GM12878 (cell line): ENCODE data around the gene AMPD3. TPM values are rescaled to one million over a fixed set of nuclear protein-coding genes. Genes with fewer than 3 reads are reported as not detected.

Experiments used
- ATAC-seq: fragments of 200-7000 bp; cut with Tn5 transposase; 3 replicates; pipeline ENCODE4 v1.9.1; 2020; ENCODE audit warnings: mild to moderate bottlenecking, moderate library complexity
- BruUV-seq: library from RNA; stranded (reverse); fragments of 400-500 nt; replicated peaks from 2 replicates; lab custom pipeline; 2021; lab: Mats Ljungman, UMichigan
- CTCF ChIA-PET: fragments of 300-600 bp; sonication (Branson Sonifier 250); formaldehyde crosslinking; extraction: SDS; loops from one replicate; lab custom pipeline; 2021; ENCODE audit warnings: inconsistent platforms; lab: Yijun Ruan, JAX
- POLR2A ChIA-PET: fragments of 350-600 bp; formaldehyde crosslinking; extraction: SDS; loops from one replicate; lab custom pipeline; 2021; ENCODE audit warnings: inconsistent platforms; lab: Charles Lee
- RAD21 ChIA-PET: fragments of 300-600 bp; sonication (Branson Sonifier 250); formaldehyde crosslinking; loops from one replicate; lab custom pipeline; 2023; ENCODE audit warnings: antibody characterized with exemption; ENCODE audit not compliant: unreplicated experiment; lab: Charles Lee
- SMC1A ChIA-PET: fragments of 300-600 bp; sonication (Branson Sonifier 250); formaldehyde crosslinking; loops from one replicate; lab custom pipeline; 2023; ENCODE audit not compliant: unreplicated experiment, uncharacterized antibody; lab: Charles Lee
- DNase-seq: peaks from one replicate; pipeline ENCODE4 v3.0.0-alpha.2; 2011; ENCODE audit warnings: low read depth, low spot score
- FAIRE-seq: peaks from 3 replicates; lab custom pipeline; 2011; peaks lifted over from hg19 to GRCh38; lab: Jason Lieb, UNC
- H2AFZ ChIP-seq: 2 replicates; pipeline ENCODE4 v1.6.0; 2011; ENCODE audit warnings: low read depth, low read length, control low read depth; ENCODE audit not compliant: control insufficient read depth
- H3K27ac ChIP-seq: 2 replicates; pipeline ENCODE4 v1.5.1; 2011; ENCODE audit warnings: control low read depth; ENCODE audit not compliant: control insufficient read depth, insufficient read depth
- H3K27me3 ChIP-seq, 2 experiments: replicated peaks in 1 of 2; 2 replicates each; pipeline versions ENCODE4 v1.6.0 to v1.6.1; 2011; ENCODE audit warnings: low read length in 1 of 2; ENCODE audit not compliant: control insufficient read depth in 2 of 2, insufficient read depth in 2 of 2
- H3K36me3 ChIP-seq, 2 experiments: 2 replicates each; pipeline ENCODE4 v1.5.1; 2011; ENCODE audit warnings: low read length in 1 of 2; ENCODE audit not compliant: control insufficient read depth in 2 of 2, insufficient read depth in 2 of 2
- H3K4me1 ChIP-seq: 2 replicates; pipeline ENCODE4 v1.6.1; 2011; ENCODE audit warnings: mild to moderate bottlenecking, low read length, moderate library complexity, mixed read lengths; ENCODE audit not compliant: control insufficient read depth, insufficient read depth
- H3K4me2 ChIP-seq: 2 replicates; pipeline ENCODE4 v1.6.0; 2011; ENCODE audit warnings: control low read depth; ENCODE audit not compliant: control insufficient read depth, insufficient read depth
- H3K4me3 ChIP-seq: fragments of 200-600 bp; sonication (generic); 2 replicates; pipeline ENCODE4 v1.5.1; 2016
- H3K79me2 ChIP-seq: 2 replicates; pipeline ENCODE4 v1.6.0; 2011; ENCODE audit warnings: low read length; ENCODE audit not compliant: control insufficient read depth, insufficient read depth
- H3K9ac ChIP-seq: 2 replicates; pipeline ENCODE4 v1.8.0; 2011; ENCODE audit warnings: low read length, control low read depth, mixed read lengths; ENCODE audit not compliant: control insufficient read depth, insufficient read depth
- H3K9me3 ChIP-seq: replicated peaks from 3 replicates; pipeline ENCODE4 v1.5.1; 2011; ENCODE audit warnings: mild to moderate bottlenecking, low read length; ENCODE audit not compliant: control insufficient read depth, insufficient read depth
- H4K20me1 ChIP-seq: 2 replicates; pipeline ENCODE4 v1.6.0; 2011; ENCODE audit not compliant: control insufficient read depth, insufficient read depth
- CHD2 ChIP-seq: IDR thresholded peaks from 2 replicates; pipeline ENCODE4 v1.6.1; 2011; ENCODE audit warnings: low read depth, low read length, improper control_type of control experiment, borderline replicate concordance
- EP300 ChIP-seq, 2 experiments: fragments of 150-350 bp in 1 of 2; IDR thresholded peaks; 2 replicates each; pipeline ENCODE4 v1.6.1; 2011 to 2012; ENCODE audit warnings: low read depth in 2 of 2, low read length in 2 of 2, borderline replicate concordance in 1 of 2, improper control_type of control experiment in 1 of 2, inconsistent platforms in 1 of 2; ENCODE audit not compliant: control insufficient read depth in 1 of 2
- LARP7 ChIP-seq: fragments of 450-650 bp; IDR thresholded peaks from 2 replicates; pipeline ENCODE4 v1.6.1; 2017; ENCODE audit warnings: mild to moderate bottlenecking
- MEF2A ChIP-seq: IDR thresholded peaks from 2 replicates; pipeline ENCODE4 v1.6.1; 2011; ENCODE audit warnings: low read depth, mild to moderate bottlenecking, low read length, moderate library complexity; ENCODE audit not compliant: insufficient read depth
- MTA3 ChIP-seq: IDR thresholded peaks from 2 replicates; pipeline ENCODE4 v1.6.1; 2012; ENCODE audit warnings: low read length, inconsistent platforms, borderline replicate concordance
- MYC ChIP-seq: IDR thresholded peaks from 2 replicates; pipeline ENCODE4 v1.6.1; 2011; ENCODE audit warnings: mild to moderate bottlenecking, low read length, moderate library complexity, inconsistent platforms; ENCODE audit not compliant: insufficient read depth, insufficient replicate concordance, insufficient read length, severe bottlenecking
- NRF1 ChIP-seq: conservative IDR thresholded peaks from 2 replicates; pipeline ENCODE4 v1.6.1; 2011; ENCODE audit warnings: mild to moderate bottlenecking, low read depth, low read length, improper control_type of control experiment
- PRDM15 ChIP-seq: fragments of 450-650 bp; formaldehyde crosslinking; IDR thresholded peaks from 2 replicates; pipeline ENCODE4 v1.4.0; 2020; ENCODE audit warnings: mild to moderate bottlenecking, moderate library complexity
- REST ChIP-seq: IDR thresholded peaks from 2 replicates; pipeline ENCODE4 v1.6.1; 2012; ENCODE audit warnings: mild to moderate bottlenecking, low read depth, low read length
- SMAD1 ChIP-seq: fragments of 450-650 bp; IDR thresholded peaks from 2 replicates; pipeline ENCODE4 v1.6.1; 2018; ENCODE audit warnings: mild to moderate bottlenecking, low read depth; ENCODE audit not compliant: partially characterized antibody
- SMARCA5 ChIP-seq: fragments of 450-650 bp; IDR thresholded peaks from 2 replicates; pipeline ENCODE4 v1.6.1; 2017; ENCODE audit warnings: mild to moderate bottlenecking
- SPI1 ChIP-seq: IDR thresholded peaks from 2 replicates; pipeline ENCODE4 v1.6.1; 2011; ENCODE audit warnings: low read depth, mild to moderate bottlenecking, low read length, moderate library complexity, borderline replicate concordance; ENCODE audit not compliant: insufficient read depth
- STAT1 ChIP-seq: fragments of 450-650 bp; conservative IDR thresholded peaks from 2 replicates; pipeline ENCODE4 v1.6.1; 2014; ENCODE audit warnings: antibody characterized with exemption, mild to moderate bottlenecking
- YY1 ChIP-seq: IDR thresholded peaks from 2 replicates; pipeline ENCODE4 v1.6.1; 2011; ENCODE audit warnings: low read depth, mild to moderate bottlenecking, low read length
- WGBS: methylation state at CpG from one replicate; pipeline ENCODE4 v1.1.6; 2016; ENCODE audit warnings: low lambda C conversion rate; ENCODE audit not compliant: insufficient replicate concordance, insufficient coverage; ENCODE audit errors: missing lambda C conversion rate; 5-methylcytosine and 5-hydroxymethylcytosine counted together
- in situ Hi-C: fragments of 300-500 bp; cut with MboI; formaldehyde crosslinking; loops from 9 replicates; pipeline ENCODE4 v1.14.3; 2018; ENCODE audit warnings: mixed read lengths
- intact Hi-C: fragments of 100-400 bp; cut with micrococcal nuclease; formaldehyde crosslinking; loops from one replicate; pipeline ENCODE4 v1.14.2; 2022; ENCODE audit not compliant: unreplicated experiment
- polyA plus RNA-seq, 11 experiments: library from polyadenylated mRNA; depleted of rRNA in 4 of 11; unstranded in 6 of 11; stranded (reverse) in 5 of 11; fragments of >200 nt; fragmentation: Nextera tagmentation in 4 of 11; fragmentation: Illumina TruSeq in 1 of 11; extraction: Ambion mirVana in 4 of 11; extraction: Trizol in 1 of 11; gene quantifications; 1 replicate in 1 of 11; 2 replicates in 10 of 11; pipeline versions ENCODE4 v1.2.1 to v1.2.3, GENCODE V29; 2011 to 2016; ENCODE audit warnings: inconsistent platforms in 2 of 11, missing spikeins in 2 of 11, low read depth in 1 of 11
- total RNA-seq, 4 experiments: library from RNA; depleted of rRNA in 3 of 4; stranded (reverse); fragments of >200 nt in 3 of 4; fragmentation: Illumina TruSeq in 1 of 4; extraction: Trizol in 1 of 4; gene quantifications; 2 replicates each; pipeline versions ENCODE4 v1.2.1 to v1.2.3, GENCODE V29; 2013 to 2021

AMPD3 gene
- total and polyA plus RNA-seq, 10 of the 15 experiments (the other 5 are each of a cell fraction or from before 2014, with no cell fraction given), result 5.6 to 28.6 (median 15.9) TPM

GRCh38 chr11:10515418-10515817 is 60.4 kb downstream of the AMPD3 start:
- ATAC-seq (no peak), FAIRE-seq (no peak), DNase-seq (no peak)
- H3K36me3 ChIP-seq, result no peaks in the 10 kb centered on the region
- no peak overlapping the region for H2AFZ ChIP-seq
- SMC1A ChIA-PET, result interaction anchor here (1.3 to 1.4 kb wide), 2 partner anchors 99 to 111 kb away, joined by 3 read pairs; no protein-coding TSS in a partner anchor
- no peak overlapping the region for H3K9ac ChIP-seq
- POLR2A ChIA-PET, result no interaction called here
- RAD21 ChIA-PET, result no interaction called here
- no peak for TF ChIP-seq STAT1
- TF ChIP-seq NRF1, result no peak
- TF ChIP-seq MYC, result no peak
- TF ChIP-seq LARP7, result no peak
- no peak for TF ChIP-seq REST
- TF ChIP-seq SMARCA5, result no peak
- TF ChIP-seq CHD2, result no peak
- no peak for TF ChIP-seq SPI1
- no peak for TF ChIP-seq YY1
- TF ChIP-seq PRDM15 (CRISPR knock-in tag), result no peak
- no peak for TF ChIP-seq EP300 (IDR thresholded peaks at IDR 0.05; ENCODE audit: borderline replicate concordance in 1 of 2, control insufficient read depth in 1 of 2, low read depth in 2 of 2, low read length in 2 of 2)
- no peak for TF ChIP-seq MTA3
- TF ChIP-seq SMAD1, result no peak
- no peak for TF ChIP-seq MEF2A
- TF ChIP-seq, all 136 proteins: peak for 0
- no peak overlapping the region for H3K4me2 ChIP-seq
- no peak overlapping the region for H3K4me3 ChIP-seq
- no peaks in the 10 kb centered on the region for H3K79me2 ChIP-seq
- no peaks in the 10 kb centered on the region for H4K20me1 ChIP-seq
- H3K27me3 ChIP-seq, result no peaks in the 10 kb centered on the region
- CTCF ChIA-PET, result interaction anchor here (1.3 to 2.0 kb wide), 2 partner anchors 25 to 138 kb away, joined by 5 to 6 read pairs; partner anchors contain the start of gene RNF141
- WGBS, result 94% methylated on average over 3 of the region's 3 CpGs
- BruUV-seq, result no TSS peak
- in situ Hi-C loops, result no loop called here
- H3K4me1 ChIP-seq, result no peaks in the 10 kb centered on the region
- no peak overlapping the region for H3K27ac ChIP-seq
- no peaks in the 10 kb centered on the region for H3K9me3 ChIP-seq
- intact Hi-C loops, result no loop called here
